OCI-LY1 (cell line): ENCODE data around the gene CPNE8.

Source experiments
- H2AFZ ChIP-seq: fragments of 200-600 bp; sonication (generic), shearing (Covaris generic); 2 replicates; pipeline ENCODE4 v1.6.0; 2014; ENCODE audit warnings: antibody characterized with exemption, mild to moderate bottlenecking, low read length
- H3F3A ChIP-seq: fragments of 200-600 bp; sonication (generic), shearing (Covaris generic); 2 replicates; pipeline ENCODE4 v1.6.0; 2014; ENCODE audit warnings: mild to moderate bottlenecking, antibody characterized with exemption, low read length, moderate library complexity; ENCODE audit not compliant: insufficient read depth
- H3K27ac ChIP-seq: fragments of 200-600 bp; sonication (generic); 2 replicates; pipeline ENCODE4 v1.5.1; 2014; ENCODE audit warnings: low read length, mixed run types, mild to moderate bottlenecking, low read depth; ENCODE audit not compliant: poor library complexity, severe bottlenecking
- H3K27me3 ChIP-seq: fragments of 200-600 bp; sonication (generic); 2 replicates; pipeline ENCODE4 v1.6.0; 2014; ENCODE audit warnings: antibody characterized with exemption, mild to moderate bottlenecking, low read length, moderate library complexity; ENCODE audit not compliant: insufficient read depth
- H3K36me3 ChIP-seq: fragments of 200-600 bp; sonication (generic); 2 replicates; pipeline ENCODE4 v1.6.1; 2014; ENCODE audit warnings: mild to moderate bottlenecking, antibody characterized with exemption, low read length, moderate library complexity, mixed read lengths; ENCODE audit not compliant: insufficient read depth
- H3K4me1 ChIP-seq: fragments of 200-600 bp; sonication (generic); 2 replicates; pipeline ENCODE4 v1.5.1; 2014; ENCODE audit warnings: mild to moderate bottlenecking, low read length, moderate library complexity; ENCODE audit not compliant: insufficient read depth, severe bottlenecking
- H3K4me2 ChIP-seq: fragments of 200-600 bp; sonication (generic), shearing (Covaris generic); 2 replicates; pipeline ENCODE4 v1.6.1; 2014; ENCODE audit warnings: low read length
- H3K4me3 ChIP-seq: fragments of 200-600 bp; sonication (generic); 2 replicates; pipeline ENCODE4 v1.5.1; 2014; ENCODE audit warnings: low read length, low read depth, mild to moderate bottlenecking, mixed read lengths; ENCODE audit not compliant: poor library complexity, severe bottlenecking
- H3K79me2 ChIP-seq: fragments of 200-600 bp; shearing (Covaris generic); 2 replicates; pipeline ENCODE4 v1.6.1; 2016; ENCODE audit warnings: mixed run types, low read length, mixed read lengths; ENCODE audit not compliant: insufficient read depth
- H3K9ac ChIP-seq: fragments of 200-600 bp; sonication (generic), shearing (Covaris generic); 2 replicates; pipeline ENCODE4 v1.6.1; 2014; ENCODE audit warnings: mild to moderate bottlenecking, low read length, mixed read lengths
- H3K9me2 ChIP-seq: fragments of 200-600 bp; sonication (generic), shearing (Covaris generic); 2 replicates; pipeline ENCODE4 v1.6.1; 2014; ENCODE audit warnings: low read depth, mild to moderate bottlenecking, low read length, mixed read lengths
- H3K9me3 ChIP-seq: fragments of 200-600 bp; shearing (Covaris generic); 2 replicates; pipeline ENCODE4 v1.6.1; 2014; ENCODE audit warnings: low read length, mixed read lengths
- H4K20me1 ChIP-seq: fragments of 200-600 bp; sonication (generic), shearing (Covaris generic); 2 replicates; pipeline ENCODE4 v1.6.0; 2016; ENCODE audit warnings: mild to moderate bottlenecking, low read length; ENCODE audit not compliant: insufficient read depth
- EZH2 ChIP-seq: fragments of 200-600 bp; sonication (generic), shearing (Covaris generic); IDR thresholded peaks from 2 replicates; pipeline ENCODE4 v1.8.0; 2017; ENCODE audit warnings: borderline replicate concordance, mixed run types, mild to moderate bottlenecking, antibody characterized with exemption, low read length, moderate library complexity, mixed read lengths
- TF ChIP-seq, protein P1 (sequence below): fragments of 200-600 bp; sonication (generic), shearing (Covaris generic); IDR thresholded peaks from 2 replicates; pipeline ENCODE4 v1.5.1; 2017; ENCODE audit warnings: mild to moderate bottlenecking, antibody characterized with exemption, low read length, moderate library complexity, mixed read lengths

The CPNE8 gene

DNA sequence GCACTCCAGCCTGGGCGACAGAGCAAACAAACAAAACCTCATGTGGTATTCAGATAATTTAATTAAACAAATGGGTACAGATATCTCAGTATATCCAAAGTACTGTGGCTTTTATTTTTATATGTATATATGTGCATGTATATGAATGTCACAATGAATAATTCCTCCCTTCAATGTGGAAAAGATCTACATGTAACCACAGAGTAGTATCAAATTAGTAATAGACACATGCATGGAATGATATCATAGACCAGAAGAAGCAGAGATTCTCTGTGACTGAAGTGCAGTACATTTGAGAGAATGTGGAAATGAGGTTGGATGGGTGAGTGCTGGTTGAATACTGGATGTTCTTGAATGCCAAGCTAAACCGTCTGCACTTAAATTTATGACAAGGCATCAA is 222.9 kb downstream of the CPNE8 start:
- no peaks in the 10 kb centered on the region for H3F3A ChIP-seq
- H3K4me1 ChIP-seq = no peaks in the 10 kb centered on the region
- H2AFZ ChIP-seq = no peak overlapping the region
- H3K4me2 ChIP-seq = no peak overlapping the region
- no peaks in the 10 kb centered on the region for H3K36me3 ChIP-seq
- no peak overlapping the region for H3K4me3 ChIP-seq
- no peaks in the 10 kb centered on the region for H3K27me3 ChIP-seq
- H4K20me1 ChIP-seq = no peaks in the 10 kb centered on the region
- no peaks in the 10 kb centered on the region for H3K9me2 ChIP-seq
- no peaks in the 10 kb centered on the region for H3K9me3 ChIP-seq
- H3K79me2 ChIP-seq = no peaks in the 10 kb centered on the region
- H3K27ac ChIP-seq = no peak overlapping the region
- no peak overlapping the region for H3K9ac ChIP-seq
- TF ChIP-seq, protein P1, sequence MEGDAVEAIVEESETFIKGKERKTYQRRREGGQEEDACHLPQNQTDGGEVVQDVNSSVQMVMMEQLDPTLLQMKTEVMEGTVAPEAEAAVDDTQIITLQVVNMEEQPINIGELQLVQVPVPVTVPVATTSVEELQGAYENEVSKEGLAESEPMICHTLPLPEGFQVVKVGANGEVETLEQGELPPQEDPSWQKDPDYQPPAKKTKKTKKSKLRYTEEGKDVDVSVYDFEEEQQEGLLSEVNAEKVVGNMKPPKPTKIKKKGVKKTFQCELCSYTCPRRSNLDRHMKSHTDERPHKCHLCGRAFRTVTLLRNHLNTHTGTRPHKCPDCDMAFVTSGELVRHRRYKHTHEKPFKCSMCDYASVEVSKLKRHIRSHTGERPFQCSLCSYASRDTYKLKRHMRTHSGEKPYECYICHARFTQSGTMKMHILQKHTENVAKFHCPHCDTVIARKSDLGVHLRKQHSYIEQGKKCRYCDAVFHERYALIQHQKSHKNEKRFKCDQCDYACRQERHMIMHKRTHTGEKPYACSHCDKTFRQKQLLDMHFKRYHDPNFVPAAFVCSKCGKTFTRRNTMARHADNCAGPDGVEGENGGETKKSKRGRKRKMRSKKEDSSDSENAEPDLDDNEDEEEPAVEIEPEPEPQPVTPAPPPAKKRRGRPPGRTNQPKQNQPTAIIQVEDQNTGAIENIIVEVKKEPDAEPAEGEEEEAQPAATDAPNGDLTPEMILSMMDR = no peak
- no peak for TF ChIP-seq EZH2

DNA sequence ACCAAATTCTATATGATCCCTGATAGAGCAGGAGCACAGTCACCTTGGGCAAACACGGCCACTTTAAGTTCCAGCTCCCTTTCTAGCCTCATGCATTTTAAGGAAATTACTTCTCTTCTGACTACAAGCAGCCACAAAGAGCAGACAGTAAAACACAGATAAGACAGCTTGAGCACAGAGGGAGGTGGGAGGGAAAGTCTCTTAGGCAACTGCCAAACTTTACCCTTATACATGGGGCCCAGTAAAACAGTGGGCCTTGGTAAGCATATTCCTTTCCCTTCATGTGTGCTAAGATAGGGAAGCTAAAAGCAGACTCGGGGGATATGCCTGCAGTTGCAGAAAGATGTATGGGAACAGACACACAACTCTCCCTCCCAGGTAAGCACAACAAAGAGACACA is 235.9 kb downstream of the CPNE8 start:
- Histone ChIP-seq H3K9me2 (no peaks in the 10 kb centered on the region), H3K4me1 (no peaks in the 10 kb centered on the region), H3K4me2 (no peak overlapping the region), H3K9me3 (no peaks in the 10 kb centered on the region), H4K20me1 (no peaks in the 10 kb centered on the region), H3F3A (no peaks in the 10 kb centered on the region), H3K9ac (no peak overlapping the region), H3K36me3 (no peaks in the 10 kb centered on the region), H3K27me3 (no peaks in the 10 kb centered on the region), H3K79me2 (no peaks in the 10 kb centered on the region), H3K4me3 (no peak overlapping the region), H2AFZ (no peak overlapping the region), H3K27ac (no peak overlapping the region)
- TF ChIP-seq, protein P1 = no peak
- no peak for TF ChIP-seq EZH2

DNA sequence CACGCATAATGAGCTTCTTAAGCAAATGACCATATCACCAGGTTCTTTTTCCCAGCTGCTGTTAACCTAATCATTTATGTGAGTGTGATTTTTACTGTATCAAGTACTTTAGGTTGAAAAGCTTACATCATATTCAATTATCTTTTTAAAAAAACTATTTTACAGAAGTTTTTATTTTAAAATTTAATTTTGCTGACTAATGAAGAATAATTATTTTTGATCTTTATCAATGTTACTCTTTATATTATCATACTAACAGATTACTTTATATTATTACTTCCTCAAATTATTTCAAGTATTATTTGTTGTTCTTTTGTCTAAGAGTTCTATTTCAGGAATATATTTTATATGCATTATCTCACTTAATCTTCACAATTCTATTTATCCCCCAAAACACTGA is 236.3 kb downstream of the CPNE8 start:
- no peaks in the 10 kb centered on the region for H4K20me1 ChIP-seq
- no peaks in the 10 kb centered on the region for H3K4me1 ChIP-seq
- no peaks in the 10 kb centered on the region for H3K79me2 ChIP-seq
- H3K27ac ChIP-seq = no peak overlapping the region
- H3K27me3 ChIP-seq = no peaks in the 10 kb centered on the region
- no peaks in the 10 kb centered on the region for H3K9me3 ChIP-seq
- no peaks in the 10 kb centered on the region for H3K36me3 ChIP-seq
- H2AFZ ChIP-seq = no peak overlapping the region
- no peaks in the 10 kb centered on the region for H3K9me2 ChIP-seq
- H3K4me3 ChIP-seq = no peak overlapping the region
- H3K9ac ChIP-seq = no peak overlapping the region
- no peak overlapping the region for H3K4me2 ChIP-seq
- no peaks in the 10 kb centered on the region for H3F3A ChIP-seq
- no peak for TF ChIP-seq EZH2
- TF ChIP-seq, protein P1 = no peak
